ENCODE measurements around the gene FOXR1. TPM values are rescaled to one million over a fixed set of nuclear protein-coding genes. Genes with fewer than 3 reads are reported as not detected.

Gene FOXR1
- total RNA-seq, 1 donor from 2014 or later: not detected

GRCh38 chr11:119019996-119020395, 48.4 kb downstream of the FOXR1 start:
- DNase-seq (ENCODE audit: missing footprints) (no peak), ATAC-seq (no peak)
- intact Hi-C loops (cut with DNase I): no loop called here

GRCh38 chr11:119021631-119022030, 50.1 kb downstream of the FOXR1 start:
- intact Hi-C loops (cut with DNase I): no loop called here
- no peak for DNase-seq (ENCODE audit: missing footprints)
- no peak for ATAC-seq

- intact Hi-C loops (cut with DNase I): no loop called here
- no peak for DNase-seq (ENCODE audit: missing footprints)
- no peak for ATAC-seq
These were observed 52.2 kb downstream of the FOXR1 start for GRCh38 chr11:119023741-119024140.

GRCh38 chr11:119024430-119025098, 53.0 kb downstream of the FOXR1 start:
- intact Hi-C loops (cut with DNase I): no loop called here
- ATAC-seq (no peak), DNase-seq (ENCODE audit: missing footprints) (no peak)

GRCh38 chr11:119025099-119025473, 53.5 kb downstream of the FOXR1 start:
- intact Hi-C loops (cut with DNase I): no loop called here
- ATAC-seq (no peak), DNase-seq (ENCODE audit: missing footprints) (no peak)

GRCh38 chr11:119025541-119025940, 54.0 kb downstream of the FOXR1 start:
- ATAC-seq (no peak), DNase-seq (ENCODE audit: missing footprints) (no peak)
- intact Hi-C loops (cut with DNase I): no loop called here

GRCh38 chr11:119025978-119026766, 54.6 kb downstream of the FOXR1 start:
- ATAC-seq (no peak), DNase-seq (ENCODE audit: missing footprints) (no peak)
- intact Hi-C loops (cut with DNase I): no loop called here

- ATAC-seq: no peak
- intact Hi-C loops (cut with DNase I): no loop called here
- DNase-seq (ENCODE audit: missing footprints): no peak
These were observed 55.4 kb downstream of the FOXR1 start for GRCh38 chr11:119026970-119027369.

GRCh38 chr11:119027561-119028345, 56.2 kb downstream of the FOXR1 start:
- no peak for ATAC-seq
- intact Hi-C loops (cut with DNase I): no loop called here
- DNase-seq (ENCODE audit: missing footprints): no peak

GRCh38 chr11:119028346-119029068, 56.9 kb downstream of the FOXR1 start:
- intact Hi-C loops (cut with DNase I): no loop called here
- DNase-seq (ENCODE audit: missing footprints) (no peak), ATAC-seq (no peak)

GRCh38 chr11:119029069-119029339, 57.4 kb downstream of the FOXR1 start:
- no peak for DNase-seq (ENCODE audit: missing footprints)
- ATAC-seq: no peak
- intact Hi-C loops (cut with DNase I): no loop called here

- intact Hi-C loops (cut with DNase I): loop anchor here (2.0 kb wide), 1 partner anchor 73 kb away; no protein-coding TSS in a partner anchor
- DNase-seq (ENCODE audit: missing footprints) (no peak), ATAC-seq (no peak)
These were observed 57.9 kb downstream of the FOXR1 start for GRCh38 chr11:119029340-119030028.

- intact Hi-C loops (cut with DNase I): loop anchor here (2.0 kb wide), 1 partner anchor 73 kb away; no protein-coding TSS in a partner anchor
- ATAC-seq (peak; percentile 3), DNase-seq (ENCODE audit: missing footprints) (no peak)
These were observed 58.4 kb downstream of the FOXR1 start for GRCh38 chr11:119030029-119030328.

GRCh38 chr11:119030329-119031047, 58.9 kb downstream of the FOXR1 start, which contains the start of gene SLC37A4:
Gene SLC37A4, minus strand, starts transcription at chr11:119030877.
- DNase-seq (ENCODE audit: missing footprints): peak; percentile 99
- peak; percentile 98 for ATAC-seq
- intact Hi-C loops (cut with DNase I): loop anchor here (2.0 kb wide), 1 partner anchor 72 kb away; no protein-coding TSS in a partner anchor

All from Right ventricle myocardium inferior (tissue), 1 donor.